ENCODE data around the gene PSME2. TPM values are rescaled to one million over a fixed set of nuclear protein-coding genes. Genes with fewer than 3 reads are reported as not detected.

Gene PSME2
- total RNA-seq, 8 experiments from 2014 or later, result 77.2 to 504 (median 129) TPM

DNA sequence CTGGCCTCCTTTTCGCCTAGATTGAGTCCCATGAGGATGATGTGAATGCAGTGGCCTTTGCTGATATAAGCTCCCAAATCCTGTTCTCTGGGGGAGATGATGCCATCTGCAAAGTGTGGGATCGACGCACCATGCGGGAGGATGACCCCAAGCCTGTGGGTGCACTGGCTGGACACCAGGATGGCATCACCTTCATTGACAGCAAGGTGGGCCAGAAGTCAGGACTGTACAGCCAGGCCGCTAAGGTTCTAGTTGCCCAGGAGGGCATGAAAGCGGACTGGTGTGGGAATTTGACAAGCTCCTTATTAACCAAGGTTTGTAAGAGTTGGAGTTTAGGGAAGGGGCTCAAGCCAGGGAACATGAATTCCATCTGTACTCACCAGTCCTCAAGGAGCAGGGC, 26.7 kb downstream of the PSME2 start:
- in situ Hi-C loops (cut with MboI; ENCODE audit: low pct_unique_long_range_greater_than_20kb in 2 of 9, low sequenced_read_pairs in 9 of 9, unreplicated experiment in 9 of 9), result no loop called here
- 80 to 100% (median 96%) methylated on average over 1 to 6 of the region's 6 CpGs; no CpG with 5 or more reads in 1 of the 10 experiments for WGBS, 10 experiments
- no peak for ATAC-seq (replicated peaks in 6 of 8)
- Histone ChIP-seq H3K27ac (no peak overlapping the region), H3K4me3 (no peak overlapping the region), H3K4me1 (replicated peaks in 1 of 2) (peaks cover 6 to 8% of the 10 kb centered on the region in 2 donors)

DNA sequence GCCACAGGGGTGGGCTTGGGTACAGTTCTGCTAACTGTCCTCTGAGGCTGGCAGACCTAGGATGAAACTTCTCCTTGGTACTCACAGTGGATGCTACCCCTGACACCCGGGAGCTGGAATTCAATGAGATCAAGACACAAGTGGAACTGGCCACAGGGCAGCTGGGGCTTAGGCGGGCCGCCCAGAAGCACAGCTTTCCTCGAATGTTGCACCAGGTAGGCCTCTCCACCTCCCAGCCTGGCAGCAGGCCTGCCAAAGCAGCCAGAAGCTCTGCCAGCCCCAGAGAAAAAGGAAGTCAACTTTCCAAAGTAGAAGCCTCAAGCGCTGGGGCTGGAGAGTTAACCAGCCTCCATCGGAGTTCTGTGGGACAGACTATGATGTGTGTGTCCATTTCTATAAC, 29.2 kb downstream of the PSME2 start:
- in situ Hi-C loops (cut with MboI; ENCODE audit: low pct_unique_long_range_greater_than_20kb in 2 of 9, low sequenced_read_pairs in 9 of 9, unreplicated experiment in 9 of 9), result no loop called here
- no peak overlapping the region for H3K27ac ChIP-seq
- no peak overlapping the region for H3K4me3 ChIP-seq
- peaks cover 6 to 8% of the 10 kb centered on the region in 2 donors for H3K4me1 ChIP-seq (replicated peaks in 1 of 2)
- no peak for ATAC-seq (replicated peaks in 6 of 8)
- 80 to 100% (median 87%) methylated on average over 1 to 6 of the region's 6 CpGs; no CpG with 5 or more reads in 5 of the 10 experiments for WGBS, 10 experiments

DNA sequence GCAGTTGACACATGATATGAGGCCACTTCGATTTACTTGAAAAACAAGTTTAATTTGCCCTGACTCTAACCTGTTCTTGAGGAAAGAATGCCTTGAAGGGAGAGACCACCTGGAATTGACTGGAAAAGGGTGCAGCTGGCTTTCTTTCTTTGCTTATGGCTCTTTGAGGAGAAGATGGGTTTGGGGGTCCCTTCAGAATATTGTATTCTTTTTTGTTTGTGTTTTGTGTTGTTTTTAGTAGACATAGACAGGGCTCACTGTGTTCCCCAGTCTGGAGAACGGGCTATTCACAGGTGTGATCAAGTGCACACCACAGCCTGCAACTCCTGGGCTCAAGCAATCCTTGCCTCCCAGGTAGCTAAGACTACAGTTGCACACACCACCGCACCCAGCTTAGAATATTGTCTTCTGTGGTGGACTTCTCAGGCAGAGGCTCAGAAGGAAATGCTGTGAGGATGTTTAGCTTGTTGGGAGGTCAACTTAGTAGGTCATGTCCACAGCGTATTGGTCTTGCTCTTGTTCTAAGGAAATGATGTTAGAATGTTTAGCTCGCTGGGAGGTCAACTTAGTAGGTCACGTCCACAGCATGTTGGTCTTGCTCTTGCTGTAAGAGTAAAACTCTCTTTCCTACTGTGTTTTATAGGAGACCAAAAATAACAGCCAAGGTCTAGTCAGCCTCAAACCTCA, 30.1 kb downstream of the PSME2 start:
- ATAC-seq (replicated peaks in 6 of 8), result no peak
- Histone ChIP-seq H3K4me3 (peak overlapping the region in 4 of 5 donors; percentile 43 to 64 (median 56)), H3K27ac (no peak overlapping the region), H3K4me1 (replicated peaks in 1 of 2) (peaks cover 6 to 8% of the 10 kb centered on the region in 2 donors)
- WGBS, 10 experiments, result 67 to 100% (median 91%) methylated on average over 1 to 6 of the region's 6 CpGs; no CpG with 5 or more reads in 4 of the 10 experiments
- in situ Hi-C loops (cut with MboI; ENCODE audit: low pct_unique_long_range_greater_than_20kb in 2 of 9, low sequenced_read_pairs in 9 of 9, unreplicated experiment in 9 of 9), result no loop called here

DNA sequence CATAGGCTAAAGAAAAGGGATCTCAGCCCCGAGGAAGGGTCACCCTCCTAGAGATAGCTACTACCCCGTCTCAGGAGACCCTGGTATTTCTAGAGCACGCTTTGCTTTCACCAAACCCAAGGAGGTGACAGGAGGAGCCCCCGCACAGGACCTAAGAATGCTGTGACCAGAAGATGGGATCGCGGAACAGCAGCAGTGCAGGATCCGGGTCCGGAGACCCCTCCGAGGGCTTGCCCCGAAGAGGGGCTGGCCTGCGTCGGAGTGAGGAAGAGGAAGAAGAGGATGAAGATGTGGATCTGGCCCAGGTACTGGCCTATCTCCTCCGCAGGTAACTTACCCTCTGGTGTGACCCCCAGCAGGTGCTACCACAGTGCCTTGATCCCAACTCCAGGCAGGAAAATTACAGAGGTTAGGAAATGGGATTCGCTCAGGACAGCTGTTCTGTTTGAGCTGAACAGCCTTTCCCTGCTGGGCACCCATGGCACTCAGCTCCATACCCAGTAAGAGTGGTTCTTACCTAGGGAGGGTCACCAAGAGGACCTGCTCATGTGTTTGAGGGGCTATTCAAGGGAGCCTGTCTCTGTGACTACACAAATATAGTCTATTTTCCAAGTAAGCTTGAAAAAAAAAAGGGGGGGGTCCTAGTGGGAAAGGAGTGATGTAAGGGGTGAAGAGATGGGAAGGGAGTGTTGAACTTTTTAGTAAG, 30.8 kb downstream of the PSME2 start:
- Histone ChIP-seq H3K4me1 (replicated peaks in 1 of 2) (peaks cover 6 to 8% of the 10 kb centered on the region in 2 donors), H3K4me3 (peak overlapping the region; percentile 43 to 64 (median 58)), H3K27ac (peak overlapping the region in 1 of 2 donors; percentile 20)
- no peak for ATAC-seq (replicated peaks in 6 of 8)
- WGBS, 10 experiments, result 0 to 7% (median 0%) methylated on average over 2 to 11 of the region's 14 CpGs; no CpG with 5 or more reads in 4 of the 10 experiments
- in situ Hi-C loops (cut with MboI; ENCODE audit: low pct_unique_long_range_greater_than_20kb in 2 of 9, low sequenced_read_pairs in 9 of 9, unreplicated experiment in 9 of 9), result no loop called here

DNA sequence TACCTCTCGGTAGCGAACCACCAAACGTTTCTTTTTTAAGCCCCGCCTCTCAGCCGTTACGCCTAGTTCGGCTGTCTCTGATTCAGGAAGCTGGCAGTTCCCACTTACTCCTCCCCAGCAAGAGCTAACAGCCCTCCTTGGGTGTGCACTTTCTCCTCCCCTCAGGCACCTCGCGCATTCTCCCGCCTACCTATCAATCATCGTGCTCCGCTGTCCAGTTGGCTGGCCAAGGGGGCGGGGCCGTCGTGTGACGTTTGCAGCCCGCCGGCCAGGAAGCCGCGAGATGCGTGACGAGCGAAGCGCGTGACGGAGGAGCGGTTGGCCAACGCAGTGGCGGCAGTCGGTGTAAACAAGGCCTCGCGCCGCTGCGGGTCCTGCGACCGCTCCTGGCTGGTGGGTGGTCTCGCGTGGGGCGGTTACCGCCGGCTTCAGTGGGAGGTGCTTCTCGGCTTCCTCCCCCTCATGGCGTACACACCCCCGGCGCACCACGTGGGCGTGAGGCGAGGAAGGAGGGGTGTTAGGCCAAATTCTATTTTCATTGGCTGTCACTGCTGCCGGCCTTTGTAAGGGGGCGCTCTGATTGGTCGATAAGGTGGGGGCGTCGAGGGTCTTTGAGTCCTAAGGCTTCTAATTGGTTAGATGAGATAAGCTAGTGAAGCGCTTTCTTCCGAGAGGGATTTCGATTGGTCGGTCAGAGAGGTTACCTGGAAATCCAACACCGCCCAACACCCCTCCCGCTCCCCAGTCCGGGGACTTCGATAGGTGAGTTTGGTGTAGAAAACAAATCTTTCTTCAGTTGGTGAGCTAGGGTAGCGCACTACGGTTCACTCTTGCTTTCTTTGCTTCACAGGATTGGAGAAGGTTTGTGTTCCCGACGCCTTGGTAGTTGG, 31.6 kb downstream of the PSME2 start, which contains the start of the genes DCAF11 and NRL:
Gene DCAF11, plus strand, starts transcription at position 246 of the 890 bp plus-strand sequence. CDS start 818 bp downstream, outside the sequence.
Gene NRL, minus strand, starts transcription at position 418 of the 890 bp plus-strand sequence. CDS start 32,101 bp downstream, outside the sequence.
- peaks cover 6 to 8% of the 10 kb centered on the region in 2 donors for H3K4me1 ChIP-seq (replicated peaks in 1 of 2)
- H3K4me3 ChIP-seq, result peak within 1 kb of the TSS; percentile 43 to 64 (median 58)
- in situ Hi-C loops (cut with MboI; ENCODE audit: low pct_unique_long_range_greater_than_20kb in 2 of 9, low sequenced_read_pairs in 9 of 9, unreplicated experiment in 9 of 9), result no loop called here
- WGBS, 10 experiments, result 0 to 3% (median 0%) methylated on average over 3 to 35 of the region's 65 CpGs; no CpG with 5 or more reads in 1 of the 10 experiments
- ATAC-seq (replicated peaks in 6 of 8), result peak; percentile 81 to 88 (median 84)
- peak within 1 kb of the TSS; percentile 92 to 97 for H3K27ac ChIP-seq

DNA sequence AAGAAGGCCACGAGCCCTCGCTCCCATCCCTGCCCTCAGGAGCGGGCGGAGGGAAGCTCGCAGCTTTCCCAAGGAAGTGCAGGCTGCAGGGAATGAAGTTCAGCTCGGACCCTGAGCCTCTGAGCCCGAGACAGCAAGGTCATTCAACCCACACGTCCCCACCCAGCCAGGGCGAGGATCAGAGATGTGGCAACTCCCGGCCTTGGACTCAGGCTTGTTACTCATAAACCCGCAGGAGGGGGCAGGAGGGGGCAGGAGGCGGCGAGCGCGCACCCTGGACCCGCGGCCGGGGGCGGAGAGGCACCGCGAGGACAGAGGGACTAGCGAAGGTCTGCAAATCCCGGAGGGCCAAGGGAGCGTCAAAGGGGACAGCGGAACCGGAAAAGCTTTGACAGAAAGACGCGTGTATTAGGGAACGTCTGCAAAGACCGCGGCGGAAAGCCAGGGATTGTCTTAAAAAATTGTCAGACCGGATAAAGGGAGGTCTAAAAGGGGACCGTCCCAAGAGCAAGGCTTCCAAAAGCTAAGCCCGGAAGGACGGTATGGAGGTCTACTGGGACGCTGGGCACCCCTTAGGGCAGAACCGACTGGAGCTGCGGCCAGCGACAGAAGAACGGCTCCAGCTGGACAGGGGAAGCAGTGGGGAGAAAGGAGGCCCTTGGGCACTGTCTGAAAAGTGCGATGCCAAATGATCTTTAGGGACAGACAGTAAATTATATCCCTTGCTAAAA, 32.4 kb downstream of the PSME2 start:
- in situ Hi-C loops (cut with MboI; ENCODE audit: low pct_unique_long_range_greater_than_20kb in 2 of 9, low sequenced_read_pairs in 9 of 9, unreplicated experiment in 9 of 9), result no loop called here
- H3K4me1 ChIP-seq (replicated peaks in 1 of 2), result peaks cover 6 to 8% of the 10 kb centered on the region in 2 donors
- WGBS, 10 experiments, result 0 to 1% (median 0%) methylated on average over 1 to 25 of the region's 42 CpGs; no CpG with 5 or more reads in 5 of the 10 experiments
- peak overlapping the region; percentile 92 to 97 for H3K27ac ChIP-seq
- ATAC-seq (replicated peaks in 6 of 8), result peak; percentile 30 to 56 (median 50)
- peak overlapping the region; percentile 43 to 64 (median 58) for H3K4me3 ChIP-seq

DNA sequence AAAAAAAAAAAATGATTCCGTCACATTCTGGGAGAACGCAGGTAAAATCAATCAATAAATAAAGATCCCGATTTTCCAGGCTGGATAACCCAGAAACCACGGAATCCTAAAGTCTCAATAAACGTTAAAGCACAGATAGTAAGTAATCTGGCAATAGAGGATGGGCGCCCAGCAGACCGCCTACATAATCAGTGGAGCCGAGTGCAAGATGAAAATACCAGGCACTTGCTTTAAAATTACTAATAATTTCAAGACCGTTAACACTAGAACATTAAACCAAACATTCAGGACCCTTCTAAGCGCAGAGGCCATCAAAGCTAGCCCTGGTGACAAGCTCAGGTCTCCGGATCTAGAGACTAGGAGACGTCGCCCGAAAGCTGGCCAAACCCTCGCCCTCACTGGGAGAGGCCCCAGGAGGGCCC, 33.0 kb downstream of the PSME2 start:
- peak overlapping the region; percentile 92 to 97 for H3K27ac ChIP-seq

DNA sequence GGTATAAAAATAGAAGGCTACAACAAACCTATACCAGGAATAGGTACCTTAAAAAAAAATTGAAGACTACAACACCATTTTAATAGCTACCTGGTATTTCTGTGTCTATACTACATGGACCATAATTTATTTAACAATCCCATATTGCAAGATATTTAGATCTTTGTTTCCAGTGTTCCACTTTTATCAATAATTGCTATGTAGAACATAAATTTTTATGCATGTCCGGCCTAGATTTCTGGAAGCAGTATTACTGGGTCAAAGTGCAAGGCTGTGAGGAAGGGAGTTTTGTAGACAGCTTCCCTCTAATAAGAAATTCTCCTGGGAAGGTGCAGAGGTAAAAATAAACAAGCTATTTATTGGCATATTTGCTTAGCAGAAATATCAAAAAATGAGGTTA, 35.9 kb downstream of the PSME2 start:
- no peaks in the 10 kb centered on the region for H3K4me1 ChIP-seq (replicated peaks in 1 of 2)
- in situ Hi-C loops (cut with MboI; ENCODE audit: low pct_unique_long_range_greater_than_20kb in 2 of 9, low sequenced_read_pairs in 9 of 9, unreplicated experiment in 9 of 9), result no loop called here
- no peak for ATAC-seq (replicated peaks in 6 of 8)
- 86 to 100% (median 94%) methylated on average over 1 of the region's 1 CpG; no CpG with 5 or more reads in 2 of the 10 experiments for WGBS, 10 experiments
- no peak overlapping the region for H3K4me3 ChIP-seq
- no peak overlapping the region for H3K27ac ChIP-seq

More for the DNA sequence above, 33.0 kb downstream of the PSME2 start:
- Histone ChIP-seq H3K4me1 (replicated peaks in 1 of 2) (peaks cover 6 to 8% of the 10 kb centered on the region in 2 donors), H3K4me3 (peak overlapping the region; percentile 43 to 64 (median 58))
- ATAC-seq (replicated peaks in 6 of 8), result peak in 1 of 8 experiments; percentile 0
- WGBS, 10 experiments, result 0 to 18% (median 6%) methylated on average over 1 to 12 of the region's 15 CpGs; no CpG with 5 or more reads in 2 of the 10 experiments
- in situ Hi-C loops (cut with MboI; ENCODE audit: low pct_unique_long_range_greater_than_20kb in 2 of 9, low sequenced_read_pairs in 9 of 9, unreplicated experiment in 9 of 9), result no loop called here

DNA sequence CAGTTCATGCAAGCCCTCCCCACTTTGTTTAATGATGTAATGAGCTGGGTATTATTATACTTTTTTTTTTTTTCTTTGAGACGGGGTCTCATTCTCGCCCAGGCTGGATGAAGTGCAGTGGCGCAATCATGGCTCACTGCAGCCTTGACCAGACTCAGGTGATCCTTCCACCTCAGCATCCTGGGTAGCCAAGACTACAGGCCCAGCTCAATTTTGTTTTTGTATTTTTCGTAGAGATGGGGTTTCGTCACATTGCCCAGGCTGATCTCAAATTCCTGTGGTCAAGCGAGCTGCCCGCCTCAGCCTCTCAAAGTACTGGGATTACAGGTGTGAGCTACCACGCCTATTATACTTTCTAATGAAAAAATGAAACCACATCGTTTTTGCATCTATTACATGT, 36.4 kb downstream of the PSME2 start:
- in situ Hi-C loops (cut with MboI; ENCODE audit: low pct_unique_long_range_greater_than_20kb in 2 of 9, low sequenced_read_pairs in 9 of 9, unreplicated experiment in 9 of 9), result no loop called here
- Histone ChIP-seq H3K27ac (no peak overlapping the region), H3K4me3 (no peak overlapping the region), H3K4me1 (replicated peaks in 1 of 2) (no peaks in the 10 kb centered on the region)
- WGBS, 10 experiments, result 50 to 95% (median 80%) methylated on average over 2 to 8 of the region's 9 CpGs; no CpG with 5 or more reads in 3 of the 10 experiments
- ATAC-seq (replicated peaks in 6 of 8), result no peak

DNA sequence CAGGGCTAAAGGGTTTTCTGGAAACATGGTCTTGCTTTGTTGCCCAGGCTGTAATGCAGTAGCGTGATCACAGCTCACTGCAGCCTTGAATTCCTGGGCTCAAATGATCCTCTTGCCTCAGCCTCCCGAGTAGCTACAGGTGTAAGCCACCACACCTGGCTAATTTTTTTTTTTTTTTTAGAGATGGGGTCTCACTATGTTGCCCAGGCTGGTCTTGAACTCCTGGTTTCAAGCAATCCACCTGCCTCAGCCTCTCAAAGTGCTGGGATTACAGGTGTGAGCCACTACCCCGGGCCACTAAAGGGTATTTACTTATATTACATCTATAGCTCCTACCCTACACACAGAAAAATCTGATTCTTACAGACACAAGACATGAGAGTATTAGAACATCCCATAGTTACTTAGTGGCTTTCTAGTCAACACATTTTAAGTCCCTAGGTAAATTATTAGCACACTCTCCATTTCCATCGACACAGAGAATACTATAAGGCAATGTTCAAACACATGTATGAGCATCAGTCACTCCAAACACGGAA, 38.0 kb downstream of the PSME2 start:
- ATAC-seq (replicated peaks in 6 of 8), result peak in 2 of 8 experiments; percentile 15 to 31
- WGBS, 10 experiments, result 17 to 80% (median 50%) methylated on average over 2 to 5 of the region's 5 CpGs; no CpG with 5 or more reads in 1 of the 10 experiments

DNA sequence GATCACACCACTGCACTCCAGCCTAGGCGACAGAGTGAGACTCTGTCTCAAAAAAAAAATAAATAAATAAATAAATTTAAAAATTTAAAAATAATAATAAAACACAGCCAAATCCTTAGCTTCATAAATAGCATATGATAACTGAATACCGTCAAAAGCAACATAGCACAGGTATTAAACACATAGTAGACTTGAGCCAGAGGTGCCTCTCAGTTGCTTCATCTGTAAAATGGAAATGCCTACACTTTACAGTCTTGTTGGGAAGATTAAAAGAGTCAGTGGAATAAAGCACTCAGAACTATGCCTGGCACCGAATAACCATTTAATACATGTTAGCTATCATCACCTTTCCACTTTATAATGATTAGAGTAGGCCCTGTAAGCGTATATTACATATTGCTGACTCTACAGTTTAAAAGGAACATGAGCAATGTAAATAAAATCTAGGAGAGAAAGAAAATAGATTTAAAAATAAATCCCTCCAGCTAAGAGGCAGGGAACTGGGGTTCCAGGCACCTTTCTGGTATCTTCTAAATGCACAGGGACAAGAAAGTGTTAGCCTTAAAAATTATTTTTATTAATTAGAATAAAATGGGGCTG, 39.6 kb downstream of the PSME2 start:
- in situ Hi-C loops (cut with MboI; ENCODE audit: low pct_unique_long_range_greater_than_20kb in 2 of 9, low sequenced_read_pairs in 9 of 9, unreplicated experiment in 9 of 9), result no loop called here
- WGBS, 10 experiments, result 55 to 92% (median 77%) methylated on average over 2 to 4 of the region's 4 CpGs
- Histone ChIP-seq H3K27ac (no peak overlapping the region), H3K4me1 (replicated peaks in 1 of 2) (no peaks in the 10 kb centered on the region), H3K4me3 (no peak overlapping the region)
- no peak for ATAC-seq (replicated peaks in 6 of 8)

More for the DNA sequence above, 38.0 kb downstream of the PSME2 start:
- Histone ChIP-seq H3K4me1 (replicated peaks in 1 of 2) (no peaks in the 10 kb centered on the region), H3K4me3 (no peak overlapping the region), H3K27ac (no peak overlapping the region)
- in situ Hi-C loops (cut with MboI; ENCODE audit: low pct_unique_long_range_greater_than_20kb in 2 of 9, low sequenced_read_pairs in 9 of 9, unreplicated experiment in 9 of 9), result no loop called here
